Mesenchymal stem cell (in vitro differentiated cells and primary cell): Measurements from ENCODE around the gene SORCS3.

Experiments
- DNase-seq: peaks from one replicate; pipeline ENCODE4 v3.0.0-alpha.2; 2013
- H2AFZ ChIP-seq: one replicate; pipeline ENCODE4 v1.6.1; 2013; ENCODE audit warnings: low read depth, mild to moderate bottlenecking, control low read depth, inconsistent platforms, low read length, moderate library complexity
- H2AK5ac ChIP-seq: 2 replicates; pipeline ENCODE4 v1.6.1; 2013; ENCODE audit warnings: low read length, moderate library complexity, mild to moderate bottlenecking, inconsistent platforms; ENCODE audit not compliant: severe bottlenecking
- H2BK120ac ChIP-seq: one replicate; pipeline ENCODE4 v1.6.1; 2013; ENCODE audit warnings: low read depth, mild to moderate bottlenecking, inconsistent platforms, low read length, moderate library complexity
- H2BK12ac ChIP-seq, 2 experiments: one replicate each; pipeline ENCODE4 v1.6.1; 2013; ENCODE audit warnings: inconsistent platforms in 2 of 2, low read length in 2 of 2, mild to moderate bottlenecking in 2 of 2, moderate library complexity in 2 of 2, control low read depth in 1 of 2
- H2BK15ac ChIP-seq: one replicate; pipeline ENCODE4 v1.6.1; 2013; ENCODE audit warnings: mild to moderate bottlenecking, low read depth, inconsistent platforms; ENCODE audit not compliant: poor library complexity, severe bottlenecking
- H2BK5ac ChIP-seq: 2 replicates; pipeline ENCODE4 v1.6.1; 2013; ENCODE audit warnings: low read depth, mild to moderate bottlenecking, low read length, control low read depth, inconsistent platforms; ENCODE audit not compliant: poor library complexity, severe bottlenecking
- H3K14ac ChIP-seq, 2 experiments: one replicate each; pipeline ENCODE4 v1.6.1; 2013; ENCODE audit warnings: inconsistent platforms in 2 of 2, low read length in 2 of 2, control low read depth in 1 of 2, mild to moderate bottlenecking in 1 of 2, moderate library complexity in 1 of 2
- H3K18ac ChIP-seq, 2 experiments: one replicate each; pipeline ENCODE4 v1.6.1; 2013; ENCODE audit warnings: inconsistent platforms in 2 of 2, low read length in 2 of 2, control low read depth in 1 of 2, low read depth in 1 of 2, mild to moderate bottlenecking in 1 of 2
- H3K23ac ChIP-seq, 2 experiments: one replicate each; pipeline ENCODE4 v1.6.1; 2013; ENCODE audit warnings: inconsistent platforms in 2 of 2, low read length in 2 of 2, mild to moderate bottlenecking in 2 of 2, moderate library complexity in 2 of 2, control low read depth in 1 of 2
- H3K27ac ChIP-seq: 2 replicates; pipeline ENCODE4 v1.5.1; 2013; ENCODE audit warnings: mild to moderate bottlenecking, moderate library complexity, low read length, control low read depth, inconsistent platforms; ENCODE audit not compliant: poor library complexity, severe bottlenecking
- H3K27me3 ChIP-seq, 2 experiments: 2 replicates each; pipeline versions ENCODE4 v1.6.1 to v1.7.0; 2013; ENCODE audit warnings: low read length in 2 of 2, mild to moderate bottlenecking in 2 of 2, moderate library complexity in 2 of 2, control low read depth in 1 of 2, inconsistent platforms in 1 of 2; ENCODE audit not compliant: control insufficient read depth in 1 of 2, insufficient read depth in 1 of 2
- H3K36me3 ChIP-seq, 2 experiments: 2 replicates each; pipeline versions ENCODE4 v1.6.1 to v1.7.0; 2013; ENCODE audit warnings: low read length in 2 of 2, control low read depth in 1 of 2, inconsistent platforms in 1 of 2, low read depth in 1 of 2, mild to moderate bottlenecking in 1 of 2; ENCODE audit not compliant: insufficient read depth in 2 of 2, control insufficient read depth in 1 of 2
- H3K4ac ChIP-seq, 2 experiments: one replicate each; pipeline ENCODE4 v1.6.1; 2013; ENCODE audit warnings: inconsistent platforms in 2 of 2, low read length in 2 of 2, mild to moderate bottlenecking in 2 of 2, moderate library complexity in 2 of 2, control low read depth in 1 of 2, low read depth in 1 of 2
- H3K4me1 ChIP-seq: 2 replicates; pipeline ENCODE4 v1.6.1; 2013; ENCODE audit warnings: low read depth, low read length, control low read depth; ENCODE audit not compliant: control insufficient read depth, insufficient read depth
- H3K4me2 ChIP-seq: 2 replicates; pipeline ENCODE4 v1.6.1; 2013; ENCODE audit warnings: low read length, mild to moderate bottlenecking, inconsistent platforms; ENCODE audit not compliant: poor library complexity, severe bottlenecking
- H3K4me3 ChIP-seq, 2 experiments: 2 replicates each; pipeline versions ENCODE4 v1.5.1 to v1.7.0; 2013; ENCODE audit warnings: low read length in 2 of 2, mild to moderate bottlenecking in 2 of 2, control low read depth in 1 of 2, low read depth in 1 of 2; ENCODE audit not compliant: insufficient read depth in 1 of 2
- H3K79me1 ChIP-seq: replicated peaks from 2 replicates; pipeline ENCODE4 v1.6.1; 2013; ENCODE audit warnings: mild to moderate bottlenecking, control low read depth, low read length, inconsistent platforms; ENCODE audit not compliant: poor library complexity, severe bottlenecking
- H3K9ac ChIP-seq: 2 replicates; pipeline ENCODE4 v1.7.0; 2013; ENCODE audit warnings: mild to moderate bottlenecking, low read length, moderate library complexity
- H3K9me3 ChIP-seq: 2 replicates; pipeline ENCODE4 v1.7.0; 2013; ENCODE audit warnings: mild to moderate bottlenecking, low read length; ENCODE audit not compliant: control insufficient read depth
- H4K8ac ChIP-seq: one replicate; pipeline ENCODE4 v1.6.1; 2013; ENCODE audit warnings: inconsistent platforms, mild to moderate bottlenecking, low read length, moderate library complexity
- H4K91ac ChIP-seq: one replicate; pipeline ENCODE4 v1.6.1; 2013; ENCODE audit warnings: mild to moderate bottlenecking, low read length, inconsistent platforms
- WGBS: methylation state at CpG from one replicate; pipeline ENCODE4 v1.1.7; 2013; ENCODE audit warnings: mixed read lengths; 5-methylcytosine and 5-hydroxymethylcytosine counted together

Gene SORCS3

GRCh38 chr10:104981995-104982394 lies 340.9 kb downstream of the SORCS3 start:
- Histone ChIP-seq H2BK12ac (no peak overlapping the region), H2BK120ac (no peak overlapping the region), H3K4me3 (no peak overlapping the region), H3K14ac (no peak overlapping the region), H3K79me1 (no peaks in the 10 kb centered on the region), H3K4me2 (no peak overlapping the region), H3K9ac (no peak overlapping the region), H3K4ac (no peak overlapping the region), H3K27ac (no peak overlapping the region), H4K91ac (no peak overlapping the region), H2AFZ (no peak overlapping the region), H4K8ac (no peak overlapping the region), H3K23ac (no peak overlapping the region), H2BK15ac (no peak overlapping the region), H3K9me3 (peaks cover 12% of the 10 kb centered on the region), H3K18ac (no peak overlapping the region), H2BK5ac (no peak overlapping the region), H3K27me3 (no peaks in the 10 kb centered on the region), H2AK5ac (no peak overlapping the region), H3K36me3 (no peaks in the 10 kb centered on the region), H3K4me1 (no peaks in the 10 kb centered on the region)
- DNase-seq, result no peak
- WGBS, result 65% methylated on average over 4 of the region's 4 CpGs

GRCh38 chr10:104988686-104989085 lies 347.6 kb downstream of the SORCS3 start:
- H3K36me3 ChIP-seq, result no peaks in the 10 kb centered on the region
- H2BK12ac ChIP-seq, result no peak overlapping the region
- 43% methylated on average over 1 of the region's 1 CpG for WGBS
- DNase-seq, result no peak
- H2AK5ac ChIP-seq, result no peak overlapping the region
- no peak overlapping the region for H2BK5ac ChIP-seq
- no peak overlapping the region for H2BK120ac ChIP-seq
- no peak overlapping the region for H3K4me3 ChIP-seq
- no peak overlapping the region for H3K14ac ChIP-seq
- no peak overlapping the region for H3K4ac ChIP-seq
- no peak overlapping the region for H3K23ac ChIP-seq
- no peaks in the 10 kb centered on the region for H3K4me1 ChIP-seq
- H3K27ac ChIP-seq, result no peak overlapping the region
- H3K4me2 ChIP-seq, result no peak overlapping the region
- H3K18ac ChIP-seq, result no peak overlapping the region
- peaks cover 15% of the 10 kb centered on the region for H3K9me3 ChIP-seq
- no peak overlapping the region for H4K91ac ChIP-seq
- no peak overlapping the region for H2BK15ac ChIP-seq
- no peak overlapping the region for H3K9ac ChIP-seq
- no peaks in the 10 kb centered on the region for H3K79me1 ChIP-seq
- no peak overlapping the region for H4K8ac ChIP-seq
- H3K27me3 ChIP-seq, result no peaks in the 10 kb centered on the region
- no peak overlapping the region for H2AFZ ChIP-seq

DNA sequence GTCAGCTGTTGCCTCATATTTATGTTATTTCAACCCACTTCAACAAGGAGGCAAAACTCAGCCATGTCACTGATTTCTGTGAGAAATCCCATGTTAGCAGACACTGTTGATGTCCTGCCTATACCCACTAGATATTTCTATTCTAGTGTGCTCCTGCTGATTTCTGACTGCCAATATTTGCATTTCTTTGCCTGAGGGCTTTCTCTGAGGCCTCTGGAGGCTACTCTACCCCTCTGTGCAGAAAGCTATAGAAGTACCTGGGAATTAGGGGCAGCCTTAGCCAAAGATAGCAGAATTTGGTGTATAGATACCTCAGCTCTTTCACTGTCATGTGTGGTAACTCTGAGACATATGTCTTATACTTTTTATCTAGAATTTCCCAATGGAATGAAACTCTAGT lies 348.8 kb downstream of the SORCS3 start:
- H3K14ac ChIP-seq, result no peak overlapping the region
- peaks cover 15% of the 10 kb centered on the region for H3K9me3 ChIP-seq
- no peak overlapping the region for H2BK5ac ChIP-seq
- H3K4me3 ChIP-seq, result no peak overlapping the region
- no peaks in the 10 kb centered on the region for H3K27me3 ChIP-seq
- H3K79me1 ChIP-seq, result no peaks in the 10 kb centered on the region
- H3K9ac ChIP-seq, result no peak overlapping the region
- no peak overlapping the region for H3K27ac ChIP-seq
- no peak overlapping the region for H2AK5ac ChIP-seq
- H3K4ac ChIP-seq, result no peak overlapping the region
- no peak overlapping the region for H3K4me2 ChIP-seq
- no peak overlapping the region for H2BK12ac ChIP-seq
- no peak overlapping the region for H2BK15ac ChIP-seq
- no peaks in the 10 kb centered on the region for H3K4me1 ChIP-seq
- DNase-seq, result no peak
- no peaks in the 10 kb centered on the region for H3K36me3 ChIP-seq
- H3K18ac ChIP-seq, result no peak overlapping the region
- no peak overlapping the region for H2BK120ac ChIP-seq
- H4K8ac ChIP-seq, result no peak overlapping the region
- H2AFZ ChIP-seq, result no peak overlapping the region
- H3K23ac ChIP-seq, result no peak overlapping the region
- no peak overlapping the region for H4K91ac ChIP-seq

DNA sequence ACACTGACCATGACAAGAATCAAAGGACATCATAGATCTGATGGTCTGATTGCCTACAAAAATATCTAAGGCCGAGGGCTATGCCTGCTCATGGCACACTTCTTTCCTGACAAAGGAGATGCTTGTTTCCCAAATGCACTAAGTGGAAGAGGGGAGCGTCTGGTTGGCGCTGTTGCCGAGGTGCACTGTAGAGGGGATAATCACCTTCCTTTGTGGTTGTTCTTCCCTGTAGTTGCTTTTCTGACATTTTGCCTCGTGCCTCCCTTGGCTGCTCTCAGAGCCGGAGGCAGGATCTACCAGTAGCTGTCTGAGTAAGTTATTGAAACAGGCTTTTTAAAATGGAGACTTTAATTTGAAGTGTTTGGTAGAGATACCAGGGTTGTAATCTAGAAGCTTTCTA lies 352.0 kb downstream of the SORCS3 start:
- no peak overlapping the region for H3K9ac ChIP-seq
- H2AFZ ChIP-seq, result no peak overlapping the region
- H3K4me3 ChIP-seq, result no peak overlapping the region
- WGBS, result 65% methylated on average over 6 of the region's 6 CpGs
- H2BK120ac ChIP-seq, result no peak overlapping the region
- H3K14ac ChIP-seq, result no peak overlapping the region
- no peak overlapping the region for H4K91ac ChIP-seq
- no peaks in the 10 kb centered on the region for H3K4me1 ChIP-seq
- H3K27ac ChIP-seq, result no peak overlapping the region
- H4K8ac ChIP-seq, result no peak overlapping the region
- H3K23ac ChIP-seq, result no peak overlapping the region
- no peak overlapping the region for H3K4ac ChIP-seq
- H3K27me3 ChIP-seq, result no peaks in the 10 kb centered on the region
- no peak for DNase-seq
- no peak overlapping the region for H2BK12ac ChIP-seq
- H2AK5ac ChIP-seq, result no peak overlapping the region
- no peak overlapping the region for H3K4me2 ChIP-seq
- H2BK5ac ChIP-seq, result no peak overlapping the region
- H3K9me3 ChIP-seq, result peaks cover 4% of the 10 kb centered on the region
- H3K79me1 ChIP-seq, result no peaks in the 10 kb centered on the region
- no peaks in the 10 kb centered on the region for H3K36me3 ChIP-seq
- H3K18ac ChIP-seq, result no peak overlapping the region
- no peak overlapping the region for H2BK15ac ChIP-seq
